Bone marrow (tissue), 2 donors: ENCODE measurements around the gene PHOSPHO1.
A peak's percentile ranks its signal among the peaks of the same experiment; 100 is the strongest.

ENCODE experiments used
- DNase-seq, 2 donors: peaks; one replicate each; lab custom pipeline; 2025; lab: John Stamatoyannopoulos, UW

PHOSPHO1 gene

GRCh38 chr17:49242813-49243212, 12.2 kb upstream of the PHOSPHO1 start:
- DNase-seq = no peak

- no peak for DNase-seq
Observed at GRCh38 chr17:49241692-49242397, 11.3 kb upstream of the PHOSPHO1 start.

- no peak for DNase-seq
Observed at GRCh38 chr17:49241040-49241439, 10.5 kb upstream of the PHOSPHO1 start.

- no peak for DNase-seq
Observed at GRCh38 chr17:49240619-49241018, 10.0 kb upstream of the PHOSPHO1 start.

GRCh38 chr17:49239963-49240362, 9.4 kb upstream of the PHOSPHO1 start:
- no peak for DNase-seq

- no peak for DNase-seq
Observed at GRCh38 chr17:49235896-49236295, 5.3 kb upstream of the PHOSPHO1 start.

- no peak for DNase-seq
Observed at GRCh38 chr17:49234509-49235080, 4.0 kb upstream of the PHOSPHO1 start.

- no peak for DNase-seq
Observed at GRCh38 chr17:49231563-49231894, 942 bp upstream of the PHOSPHO1 start.

- no peak for DNase-seq
Observed at GRCh38 chr17:49229805-49230600, 584 bp downstream of the PHOSPHO1 start.

GRCh38 chr17:49229076-49229804, 1.3 kb downstream of the PHOSPHO1 start:
- DNase-seq = no peak

GRCh38 chr17:49227436-49228261, 2.9 kb downstream of the PHOSPHO1 start:
- peak; percentile 31 to 46 for DNase-seq

GRCh38 chr17:49226771-49227435, 3.7 kb downstream of the PHOSPHO1 start:
- no peak for DNase-seq

GRCh38 chr17:49225554-49226236, 4.9 kb downstream of the PHOSPHO1 start:
- no peak for DNase-seq

- DNase-seq = no peak
Observed at GRCh38 chr17:49224997-49225337, 5.6 kb downstream of the PHOSPHO1 start.

- DNase-seq = no peak
Observed at GRCh38 chr17:49224198-49224996, 6.2 kb downstream of the PHOSPHO1 start.

- peak in 1 of 2 donors; percentile 35 for DNase-seq
Observed at GRCh38 chr17:49223517-49224197, 6.9 kb downstream of the PHOSPHO1 start.

GRCh38 chr17:49223168-49223516, 7.4 kb downstream of the PHOSPHO1 start:
- DNase-seq = no peak

- DNase-seq = no peak
Observed at GRCh38 chr17:49219987-49220386, 10.6 kb downstream of the PHOSPHO1 start.
